ENCODE data around the gene ARHGAP35. TPM values are rescaled to one million over a fixed set of nuclear protein-coding genes. Genes with fewer than 3 reads are reported as not detected.

Gene ARHGAP35
- total and polyA plus RNA-seq, 2 donors (not counting 3 experiments of a cell fraction or from before 2014, with no cell fraction given): 25.7 to 51.3 TPM

- Histone ChIP-seq H3K4me2 (ENCODE audit: insufficient read depth, low read length) (peak overlapping the region; percentile 81), H4K20me1 (replicated peaks; ENCODE audit: control insufficient read depth, extremely low read depth, insufficient read depth, low read length) (no peaks in the 10 kb centered on the region), H2AFZ (ENCODE audit: low read depth, low read length) (no peak overlapping the region), H3K9me1 (replicated peaks; ENCODE audit: control insufficient read depth, extremely low read depth, insufficient read depth, low read length) (no peaks in the 10 kb centered on the region), H3K27me3 (ENCODE audit: control insufficient read depth in 2 of 2, insufficient read depth in 2 of 2, low read length in 2 of 2) (no peaks in the 10 kb centered on the region), H3K4me3 (replicated peaks in 1 of 3; ENCODE audit: insufficient read depth in 1 of 3, low read depth in 1 of 3, low read length in 3 of 3) (no peak overlapping the region), H3K4me1 (ENCODE audit: control insufficient read depth, extremely low read depth, insufficient read depth, low read length) (peaks cover 40% of the 10 kb centered on the region), H3K79me2 (ENCODE audit: control insufficient read depth, insufficient read depth, low read length) (peaks cover 94% of the 10 kb centered on the region), H3K36me3 (ENCODE audit: control insufficient read depth in 2 of 2, extremely low read depth in 1 of 2, insufficient read depth in 2 of 2, low read length in 2 of 2) (no peaks in the 10 kb centered on the region), H3K9me3 (replicated peaks; ENCODE audit: control insufficient read depth, insufficient read depth, low read length) (no peaks in the 10 kb centered on the region), H3K27ac (ENCODE audit: insufficient read depth, low read depth, low read length) (peak overlapping the region; percentile 52), H3K9ac (replicated peaks; ENCODE audit: extremely low read depth, insufficient read depth, low read length) (peak overlapping the region; percentile 19)
- TF ChIP-seq EZH2 (IDR thresholded peaks at IDR 0.05; ENCODE audit: borderline replicate concordance, low read depth, low read length, severe bottlenecking) (no peak), FOS (IDR thresholded peaks at IDR 0.05; ENCODE audit: borderline replicate concordance, insufficient read depth, low read length) (peak; percentile 32)
- peak; percentile 52 for DNase-seq (ENCODE audit: low read depth, low spot score)
- POLR2A ChIA-PET: no interaction called here
- peak; percentile 59 for FAIRE-seq
- dilution Hi-C loops (cut with MboI; ENCODE audit: extremely low pct_ligation_motif_present, low sequenced_read_pairs) (no loop called here), intact Hi-C loops (cut with micrococcal nuclease) (no loop called here)
- BruUV-seq (replicated peaks): no TSS peak
- CTCF ChIA-PET: interaction anchor here (0.8 to 1.6 kb wide), 5 partner anchors 10 to 124 kb away, joined by 3 to 7 read pairs (median 4); no protein-coding TSS in a partner anchor
Measured at GRCh38 chr19:46866407-46867136, 5.8 kb downstream of the ARHGAP35 start.

GRCh38 chr19:46867170-46867569 lies 6.4 kb downstream of the ARHGAP35 start:
- Histone ChIP-seq H3K9me3 (replicated peaks; ENCODE audit: control insufficient read depth, insufficient read depth, low read length) (no peaks in the 10 kb centered on the region), H3K9me1 (replicated peaks; ENCODE audit: control insufficient read depth, extremely low read depth, insufficient read depth, low read length) (no peaks in the 10 kb centered on the region), H3K4me2 (ENCODE audit: insufficient read depth, low read length) (peak overlapping the region; percentile 81), H3K9ac (replicated peaks; ENCODE audit: extremely low read depth, insufficient read depth, low read length) (peak overlapping the region; percentile 19), H2AFZ (ENCODE audit: low read depth, low read length) (no peak overlapping the region), H3K27me3 (ENCODE audit: control insufficient read depth in 2 of 2, insufficient read depth in 2 of 2, low read length in 2 of 2) (no peaks in the 10 kb centered on the region), H3K79me2 (ENCODE audit: control insufficient read depth, insufficient read depth, low read length) (peaks cover 93% of the 10 kb centered on the region), H4K20me1 (replicated peaks; ENCODE audit: control insufficient read depth, extremely low read depth, insufficient read depth, low read length) (no peaks in the 10 kb centered on the region), H3K36me3 (ENCODE audit: control insufficient read depth in 2 of 2, extremely low read depth in 1 of 2, insufficient read depth in 2 of 2, low read length in 2 of 2) (no peaks in the 10 kb centered on the region), H3K4me3 (replicated peaks in 1 of 3; ENCODE audit: insufficient read depth in 1 of 3, low read depth in 1 of 3, low read length in 3 of 3) (no peak overlapping the region), H3K4me1 (ENCODE audit: control insufficient read depth, extremely low read depth, insufficient read depth, low read length) (peaks cover 36% of the 10 kb centered on the region), H3K27ac (ENCODE audit: insufficient read depth, low read depth, low read length) (peak overlapping the region; percentile 52)
- no peak for TF ChIP-seq POLR2AphosphoS5 (IDR thresholded peaks at IDR 0.05; ENCODE audit: insufficient read depth, low read depth, low read length)
- ChIA-PET CTCF (interaction anchor here (1.0 to 1.6 kb wide), 3 partner anchors 10 to 124 kb away, joined by 3 to 7 read pairs (median 6); no protein-coding TSS in a partner anchor), POLR2A (no interaction called here)
- FAIRE-seq (no peak), DNase-seq (ENCODE audit: low read depth, low spot score) (no peak)
- intact Hi-C loops (cut with micrococcal nuclease) (no loop called here), dilution Hi-C loops (cut with MboI; ENCODE audit: extremely low pct_ligation_motif_present, low sequenced_read_pairs) (no loop called here)
- no TSS peak for BruUV-seq (replicated peaks)
